ENCODE data around the gene FAS. TPM values are rescaled to one million over a fixed set of nuclear protein-coding genes. Genes with fewer than 3 reads are reported as not detected.

Gene FAS
- total and polyA plus RNA-seq, 4 donors: 10.5 to 74.7 (median 36.3) TPM

DNA sequence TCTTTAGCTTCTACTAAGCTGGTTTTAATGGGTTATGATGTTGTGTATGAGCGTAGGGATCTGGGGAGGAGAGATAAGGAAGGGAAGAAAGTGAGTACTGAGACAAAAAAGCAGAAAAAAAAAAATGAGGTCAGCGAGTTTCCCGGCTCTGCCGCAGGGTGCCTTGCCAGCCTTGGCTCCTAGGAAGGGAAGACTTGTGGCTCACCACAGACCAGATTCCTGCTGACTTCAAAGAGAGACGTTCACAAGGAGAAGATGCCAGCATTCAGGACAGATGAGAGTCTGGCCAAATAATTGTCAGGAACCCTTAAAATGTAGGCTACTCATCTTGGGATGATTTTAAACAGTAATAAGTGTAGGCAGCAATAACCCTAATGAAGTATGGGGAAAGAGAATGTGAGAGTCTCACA, 11.4 kb upstream of the FAS start:
- H3K4me1 ChIP-seq (ENCODE audit: control insufficient read depth in 5 of 5, insufficient read depth in 5 of 5, low read length in 5 of 5): peaks cover 3 to 42% (median 15%) of the 10 kb centered on the region in 5 donors
- TF ChIP-seq, protein P1, sequence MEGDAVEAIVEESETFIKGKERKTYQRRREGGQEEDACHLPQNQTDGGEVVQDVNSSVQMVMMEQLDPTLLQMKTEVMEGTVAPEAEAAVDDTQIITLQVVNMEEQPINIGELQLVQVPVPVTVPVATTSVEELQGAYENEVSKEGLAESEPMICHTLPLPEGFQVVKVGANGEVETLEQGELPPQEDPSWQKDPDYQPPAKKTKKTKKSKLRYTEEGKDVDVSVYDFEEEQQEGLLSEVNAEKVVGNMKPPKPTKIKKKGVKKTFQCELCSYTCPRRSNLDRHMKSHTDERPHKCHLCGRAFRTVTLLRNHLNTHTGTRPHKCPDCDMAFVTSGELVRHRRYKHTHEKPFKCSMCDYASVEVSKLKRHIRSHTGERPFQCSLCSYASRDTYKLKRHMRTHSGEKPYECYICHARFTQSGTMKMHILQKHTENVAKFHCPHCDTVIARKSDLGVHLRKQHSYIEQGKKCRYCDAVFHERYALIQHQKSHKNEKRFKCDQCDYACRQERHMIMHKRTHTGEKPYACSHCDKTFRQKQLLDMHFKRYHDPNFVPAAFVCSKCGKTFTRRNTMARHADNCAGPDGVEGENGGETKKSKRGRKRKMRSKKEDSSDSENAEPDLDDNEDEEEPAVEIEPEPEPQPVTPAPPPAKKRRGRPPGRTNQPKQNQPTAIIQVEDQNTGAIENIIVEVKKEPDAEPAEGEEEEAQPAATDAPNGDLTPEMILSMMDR (IDR thresholded peaks at IDR 0.05; ENCODE audit: control extremely low read depth, extremely low read depth): no peak
- ATAC-seq (ENCODE audit: insufficient read depth, low FRiP score): no peak
- peak overlapping the region in 1 of 2 donors; percentile 53 for H3K9ac ChIP-seq (ENCODE audit: insufficient read depth in 1 of 2, low read length in 2 of 2)
- H3K27ac ChIP-seq (ENCODE audit: low read depth in 1 of 2, low read length in 1 of 2): no peak overlapping the region
- H3K36me3 ChIP-seq (ENCODE audit: control insufficient read depth in 4 of 4, insufficient read depth in 4 of 4, low read length in 4 of 4): no peaks in the 10 kb centered on the region
- peak; percentile 35 to 75 (median 72) for DNase-seq
- WGBS, 2 donors: 28 to 40% methylated on average over 5 of the region's 5 CpGs
- H3K9me3 ChIP-seq (ENCODE audit: control insufficient read depth in 4 of 4, insufficient read depth in 3 of 4, low read length in 3 of 4): no peaks in the 10 kb centered on the region
- H3K4me3 ChIP-seq: no peak overlapping the region
- no peaks in the 10 kb centered on the region for H3K27me3 ChIP-seq (ENCODE audit: control insufficient read depth in 3 of 3, insufficient read depth in 3 of 3, low read length in 2 of 3)

DNA sequence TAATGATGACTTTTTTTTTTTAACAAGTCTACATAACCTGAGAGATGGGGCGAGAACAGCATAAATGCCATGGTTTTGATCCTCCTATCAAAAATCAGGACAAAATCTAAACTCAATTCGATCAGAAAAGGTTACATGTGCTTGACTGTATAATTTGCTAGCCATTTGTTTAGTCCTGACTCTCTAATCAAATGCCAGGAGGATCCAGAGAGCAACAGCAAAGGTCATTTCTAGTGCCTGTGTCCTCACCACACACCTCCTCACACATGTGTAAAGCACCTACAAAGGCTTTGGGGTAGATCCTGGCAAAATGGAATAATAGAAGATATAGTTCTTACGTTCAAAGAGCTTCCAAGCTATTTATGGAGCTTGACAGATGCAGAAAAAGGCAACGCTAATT, 11.0 kb upstream of the FAS start:
- Histone ChIP-seq H3K4me1 (ENCODE audit: control insufficient read depth in 5 of 5, insufficient read depth in 5 of 5, low read length in 5 of 5) (peaks cover 3 to 40% (median 15%) of the 10 kb centered on the region in 5 donors), H3K4me3 (no peak overlapping the region), H3K9me3 (ENCODE audit: control insufficient read depth in 4 of 4, insufficient read depth in 3 of 4, low read length in 3 of 4) (no peaks in the 10 kb centered on the region), H3K27me3 (ENCODE audit: control insufficient read depth in 3 of 3, insufficient read depth in 3 of 3, low read length in 2 of 3) (no peaks in the 10 kb centered on the region), H3K9ac (ENCODE audit: insufficient read depth in 1 of 2, low read length in 2 of 2) (peak overlapping the region in 1 of 2 donors; percentile 53), H3K27ac (ENCODE audit: low read depth in 1 of 2, low read length in 1 of 2) (no peak overlapping the region), H3K36me3 (ENCODE audit: control insufficient read depth in 4 of 4, insufficient read depth in 4 of 4, low read length in 4 of 4) (no peaks in the 10 kb centered on the region)
- ATAC-seq (ENCODE audit: insufficient read depth, low FRiP score) (no peak), DNase-seq (no peak)
- WGBS, 2 donors: 83 to 86% methylated on average over 4 of the region's 4 CpGs
- TF ChIP-seq, protein P1 (IDR thresholded peaks at IDR 0.05; ENCODE audit: control extremely low read depth, extremely low read depth): no peak

DNA sequence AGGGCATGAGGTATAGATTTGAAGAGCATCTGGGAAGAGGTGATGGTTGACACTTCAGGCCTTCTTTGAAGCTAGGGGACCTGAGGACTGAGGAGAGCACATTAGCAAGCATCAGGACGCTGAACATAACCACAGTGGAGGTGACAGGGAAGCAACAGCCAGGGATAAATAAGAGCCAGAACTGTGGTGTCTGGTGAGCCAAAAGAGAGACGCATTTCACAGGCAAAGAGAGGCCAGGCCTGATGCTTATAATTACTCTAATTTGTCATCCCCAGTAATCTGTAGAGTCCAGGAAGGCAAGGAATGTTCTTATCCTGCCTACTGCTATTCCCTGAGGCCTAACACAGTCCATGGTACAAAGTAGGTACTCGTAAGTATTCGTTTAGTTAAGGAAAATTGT, 10.4 kb upstream of the FAS start:
- H3K9ac ChIP-seq (ENCODE audit: insufficient read depth in 1 of 2, low read length in 2 of 2): no peak overlapping the region
- H3K27ac ChIP-seq (ENCODE audit: low read depth in 1 of 2, low read length in 1 of 2): peak overlapping the region in 1 of 2 donors; percentile 61
- H3K4me3 ChIP-seq: no peak overlapping the region
- WGBS, 2 donors: 84 to 85% methylated on average over 4 of the region's 4 CpGs
- peaks cover 3 to 36% (median 15%) of the 10 kb centered on the region in 5 donors for H3K4me1 ChIP-seq (ENCODE audit: control insufficient read depth in 5 of 5, insufficient read depth in 5 of 5, low read length in 5 of 5)
- H3K36me3 ChIP-seq (ENCODE audit: control insufficient read depth in 4 of 4, insufficient read depth in 4 of 4, low read length in 4 of 4): no peaks in the 10 kb centered on the region
- no peak for DNase-seq
- no peaks in the 10 kb centered on the region for H3K27me3 ChIP-seq (ENCODE audit: control insufficient read depth in 3 of 3, insufficient read depth in 3 of 3, low read length in 2 of 3)
- TF ChIP-seq, protein P1 (IDR thresholded peaks at IDR 0.05; ENCODE audit: control extremely low read depth, extremely low read depth): no peak
- ATAC-seq (ENCODE audit: insufficient read depth, low FRiP score): no peak
- H3K9me3 ChIP-seq (ENCODE audit: control insufficient read depth in 4 of 4, insufficient read depth in 3 of 4, low read length in 3 of 4): no peaks in the 10 kb centered on the region

DNA sequence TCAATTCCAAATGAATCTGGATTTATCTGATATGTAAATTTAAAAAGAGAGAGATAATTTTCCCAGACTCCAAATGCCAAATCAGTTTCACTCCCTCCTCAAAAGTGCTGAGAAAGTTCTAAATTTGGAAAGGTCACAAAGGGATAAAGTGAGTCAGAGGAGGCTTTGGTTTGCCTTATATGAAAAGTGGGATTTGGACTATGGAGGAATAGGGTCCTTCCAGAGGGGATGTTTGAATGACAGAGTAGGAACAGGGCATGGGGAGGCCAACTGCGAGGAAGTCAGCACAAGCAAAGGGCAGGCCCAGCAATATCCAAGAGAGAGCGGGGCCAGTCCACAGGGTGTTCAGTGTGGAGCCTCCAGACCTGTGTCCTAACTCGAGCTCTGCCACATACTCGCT, 9.8 kb upstream of the FAS start:
- WGBS, 2 donors: 84 to 98% methylated on average over 4 of the region's 4 CpGs
- peak overlapping the region; percentile 45 to 67 for H3K27ac ChIP-seq (ENCODE audit: low read depth in 1 of 2, low read length in 1 of 2)
- H3K4me1 ChIP-seq (ENCODE audit: control insufficient read depth in 5 of 5, insufficient read depth in 5 of 5, low read length in 5 of 5): peaks cover 0 to 35% (median 15%) of the 10 kb centered on the region in 5 donors
- no peaks in the 10 kb centered on the region for H3K27me3 ChIP-seq (ENCODE audit: control insufficient read depth in 3 of 3, insufficient read depth in 3 of 3, low read length in 2 of 3)
- TF ChIP-seq, protein P1 (IDR thresholded peaks at IDR 0.05; ENCODE audit: control extremely low read depth, extremely low read depth): no peak
- no peak for DNase-seq
- no peaks in the 10 kb centered on the region for H3K9me3 ChIP-seq (ENCODE audit: control insufficient read depth in 4 of 4, insufficient read depth in 3 of 4, low read length in 3 of 4)
- ATAC-seq (ENCODE audit: insufficient read depth, low FRiP score): no peak
- H3K36me3 ChIP-seq (ENCODE audit: control insufficient read depth in 4 of 4, insufficient read depth in 4 of 4, low read length in 4 of 4): no peaks in the 10 kb centered on the region
- H3K4me3 ChIP-seq: no peak overlapping the region
- H3K9ac ChIP-seq (ENCODE audit: insufficient read depth in 1 of 2, low read length in 2 of 2): no peak overlapping the region
